G401.6 (cell line): ENCODE data around the gene RPL32.
"Not testable (repeated sequence)": the region's sequence is repeated elsewhere in the genome, so short reads cannot be mapped to it uniquely, and the experiment has no call there.

ENCODE experiments used
- FAIRE-seq: peaks from 2 replicates; lab custom pipeline; 2012; peaks lifted over from hg19 to GRCh38; lab: Jason Lieb, UNC

Gene RPL32

GRCh38 chr3:12841149-12841969, at the start of gene RPL32:
Gene RPL32 (minus strand): TSS chr3:12841565. CDS start chr3:12840237, 1,328 bp downstream.
- FAIRE-seq, result peak; percentile 91

GRCh38 chr3:12890610-12891390, 49.4 kb upstream of the RPL32 start:
- no peak for FAIRE-seq

GRCh38 chr3:12886736-12887135, 45.4 kb upstream of the RPL32 start:
- no peak for FAIRE-seq

GRCh38 chr3:12886106-12886679, 44.8 kb upstream of the RPL32 start:
- no peak for FAIRE-seq

GRCh38 chr3:12885583-12885930, 44.2 kb upstream of the RPL32 start:
- no peak for FAIRE-seq

- FAIRE-seq, result no peak
These were observed 43.6 kb upstream of the RPL32 start for GRCh38 chr3:12884790-12885582.

- no peak for FAIRE-seq
These were observed 42.9 kb upstream of the RPL32 start for GRCh38 chr3:12884186-12884680.

- FAIRE-seq, result no peak
These were observed 41.3 kb upstream of the RPL32 start for GRCh38 chr3:12882336-12883310.

GRCh38 chr3:12881858-12882257, 40.5 kb upstream of the RPL32 start:
- not testable (repeated sequence) for FAIRE-seq

- FAIRE-seq, result no peak
These were observed 37.9 kb upstream of the RPL32 start for GRCh38 chr3:12879191-12879815.

GRCh38 chr3:12878758-12879157, 37.4 kb upstream of the RPL32 start:
- not testable (repeated sequence) for FAIRE-seq

- FAIRE-seq, result no peak
These were observed 36.8 kb upstream of the RPL32 start for GRCh38 chr3:12878141-12878574.

GRCh38 chr3:12877040-12877439, 35.7 kb upstream of the RPL32 start:
- FAIRE-seq, result no peak

GRCh38 chr3:12875857-12876836, 34.8 kb upstream of the RPL32 start:
- no peak for FAIRE-seq

- no peak for FAIRE-seq
These were observed 30.1 kb upstream of the RPL32 start for GRCh38 chr3:12871404-12871983.

GRCh38 chr3:12870942-12871341, 29.6 kb upstream of the RPL32 start:
- FAIRE-seq, result no peak

GRCh38 chr3:12869035-12869621, 27.8 kb upstream of the RPL32 start:
- FAIRE-seq, result no peak
